ENCODE data around the gene S100A1. TPM values are rescaled to one million over a fixed set of nuclear protein-coding genes. Genes with fewer than 3 reads are reported as not detected.

S100A1 gene
- total RNA-seq, 1 donor = not detected

DNA sequence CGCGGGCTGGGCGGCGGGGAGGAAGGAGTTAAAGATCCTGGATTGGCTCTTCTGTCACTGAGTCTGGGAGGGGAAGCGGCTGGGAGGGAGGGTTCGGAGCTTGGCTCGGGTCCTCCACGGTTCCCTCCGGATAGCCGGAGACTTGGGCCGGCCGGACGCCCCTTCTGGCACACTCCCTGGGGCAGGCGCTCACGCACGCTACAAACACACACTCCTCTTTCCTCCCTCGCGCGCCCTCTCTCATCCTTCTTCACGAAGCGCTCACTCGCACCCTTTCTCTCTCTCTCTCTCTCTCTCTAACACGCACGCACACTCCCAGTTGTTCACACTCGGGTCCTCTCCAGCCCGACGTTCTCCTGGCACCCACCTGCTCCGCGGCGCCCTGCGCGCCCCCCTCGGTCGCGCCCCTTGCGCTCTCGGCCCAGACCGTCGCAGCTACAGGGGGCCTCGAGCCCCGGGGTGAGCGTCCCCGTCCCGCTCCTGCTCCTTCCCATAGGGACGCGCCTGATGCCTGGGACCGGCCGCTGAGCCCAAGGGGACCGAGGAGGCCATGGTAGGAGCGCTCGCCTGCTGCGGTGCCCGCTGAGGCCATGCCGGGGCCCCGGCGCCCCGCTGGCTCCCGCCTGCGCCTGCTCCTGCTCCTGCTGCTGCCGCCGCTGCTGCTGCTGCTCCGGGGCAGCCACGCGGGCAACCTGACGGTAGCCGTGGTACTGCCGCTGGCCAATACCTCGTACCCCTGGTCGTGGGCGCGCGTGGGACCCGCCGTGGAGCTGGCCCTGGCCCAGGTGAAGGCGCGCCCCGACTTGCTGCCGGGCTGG lies 50.5 kb downstream of the S100A1 start, which contains the start of gene NPR1:
TSS of gene NPR1 (plus strand) at position 170 of the 818 bp plus-strand sequence. CDS start at position 591, 421 bp downstream.
- no peak for DNase-seq (ENCODE audit: low read depth)
- peak within 1 kb of the TSS; percentile 42 for H3K4me3 ChIP-seq (ENCODE audit: low read depth, low read length)
- TF ChIP-seq, protein P1, sequence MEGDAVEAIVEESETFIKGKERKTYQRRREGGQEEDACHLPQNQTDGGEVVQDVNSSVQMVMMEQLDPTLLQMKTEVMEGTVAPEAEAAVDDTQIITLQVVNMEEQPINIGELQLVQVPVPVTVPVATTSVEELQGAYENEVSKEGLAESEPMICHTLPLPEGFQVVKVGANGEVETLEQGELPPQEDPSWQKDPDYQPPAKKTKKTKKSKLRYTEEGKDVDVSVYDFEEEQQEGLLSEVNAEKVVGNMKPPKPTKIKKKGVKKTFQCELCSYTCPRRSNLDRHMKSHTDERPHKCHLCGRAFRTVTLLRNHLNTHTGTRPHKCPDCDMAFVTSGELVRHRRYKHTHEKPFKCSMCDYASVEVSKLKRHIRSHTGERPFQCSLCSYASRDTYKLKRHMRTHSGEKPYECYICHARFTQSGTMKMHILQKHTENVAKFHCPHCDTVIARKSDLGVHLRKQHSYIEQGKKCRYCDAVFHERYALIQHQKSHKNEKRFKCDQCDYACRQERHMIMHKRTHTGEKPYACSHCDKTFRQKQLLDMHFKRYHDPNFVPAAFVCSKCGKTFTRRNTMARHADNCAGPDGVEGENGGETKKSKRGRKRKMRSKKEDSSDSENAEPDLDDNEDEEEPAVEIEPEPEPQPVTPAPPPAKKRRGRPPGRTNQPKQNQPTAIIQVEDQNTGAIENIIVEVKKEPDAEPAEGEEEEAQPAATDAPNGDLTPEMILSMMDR (IDR thresholded peaks at IDR 0.05; ENCODE audit: insufficient read depth, low read depth, low read length) = no peak

DNA sequence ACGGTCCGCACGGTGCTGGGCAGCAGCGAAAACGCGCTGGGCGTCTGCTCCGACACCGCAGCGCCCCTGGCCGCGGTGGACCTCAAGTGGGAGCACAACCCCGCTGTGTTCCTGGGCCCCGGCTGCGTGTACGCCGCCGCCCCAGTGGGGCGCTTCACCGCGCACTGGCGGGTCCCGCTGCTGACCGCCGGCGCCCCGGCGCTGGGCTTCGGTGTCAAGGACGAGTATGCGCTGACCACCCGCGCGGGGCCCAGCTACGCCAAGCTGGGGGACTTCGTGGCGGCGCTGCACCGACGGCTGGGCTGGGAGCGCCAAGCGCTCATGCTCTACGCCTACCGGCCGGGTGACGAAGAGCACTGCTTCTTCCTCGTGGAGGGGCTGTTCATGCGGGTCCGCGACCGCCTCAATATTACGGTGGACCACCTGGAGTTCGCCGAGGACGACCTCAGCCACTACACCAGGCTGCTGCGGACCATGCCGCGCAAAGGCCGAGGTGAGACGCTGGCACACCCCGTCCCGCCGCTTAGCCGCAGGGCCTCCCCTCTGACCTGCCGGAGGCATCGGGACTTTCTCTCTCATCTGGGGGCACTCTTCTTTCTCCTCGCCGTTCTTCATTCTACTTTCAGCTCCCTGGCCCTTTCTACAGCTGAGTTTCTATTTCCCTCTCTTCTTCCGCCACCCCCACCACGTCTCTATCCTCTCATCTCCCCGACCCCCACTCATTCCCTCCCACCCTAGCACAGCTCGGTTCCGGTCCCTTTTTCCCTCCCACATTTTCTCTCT lies 51.3 kb downstream of the S100A1 start:
- H3K4me3 ChIP-seq (ENCODE audit: low read depth, low read length) = peak overlapping the region; percentile 42
- TF ChIP-seq, protein P1 (IDR thresholded peaks at IDR 0.05; ENCODE audit: insufficient read depth, low read depth, low read length) = peak; percentile 23
- no peak for DNase-seq (ENCODE audit: low read depth)

DNA sequence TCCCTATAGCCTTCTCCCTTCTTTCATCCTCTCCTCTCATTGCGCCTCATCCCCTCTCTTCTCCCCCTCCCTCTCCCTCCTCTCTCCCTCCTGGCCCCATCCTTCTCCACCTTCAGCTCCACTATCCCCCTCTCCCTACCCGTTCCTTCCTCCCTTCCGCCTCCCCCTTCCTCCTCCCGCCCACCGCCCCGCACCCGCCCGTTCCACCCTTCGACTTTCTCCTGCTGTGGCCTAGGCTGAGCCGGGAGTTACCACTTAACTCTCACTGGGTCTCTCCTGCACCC lies 51.8 kb downstream of the S100A1 start:
- DNase-seq (ENCODE audit: low read depth) = no peak
- H3K4me3 ChIP-seq (ENCODE audit: low read depth, low read length) = peak overlapping the region; percentile 42
- TF ChIP-seq, protein P1 (IDR thresholded peaks at IDR 0.05; ENCODE audit: insufficient read depth, low read depth, low read length) = no peak

Other genes starting within 250 kb of the S100A1 start
- not detected in 2 replicates for gene S100A8, start 237.4 kb upstream of the S100A1 start, total RNA-seq
- not detected in 2 replicates for gene S100A7A, start 211.9 kb upstream of the S100A1 start, total RNA-seq
- not detected in 2 replicates for gene S100A7, start 167.8 kb upstream of the S100A1 start, total RNA-seq
- gene S100A6, start 92.4 kb upstream of the S100A1 start, total RNA-seq = 1,018 and 1,040 TPM in 2 replicates
- 0.32 TPM in 1 of 2 replicates, not detected in the other for gene S100A5, start 87.5 kb upstream of the S100A1 start, total RNA-seq
- 165 and 507 TPM in 2 replicates for gene S100A4, start 82.6 kb upstream of the S100A1 start, total RNA-seq
- 18.0 and 20.3 TPM in 2 replicates for gene S100A3, start 79.2 kb upstream of the S100A1 start, total RNA-seq
- 0.97 and 2.2 TPM in 2 replicates for gene S100A2, start 62.6 kb upstream of the S100A1 start, total RNA-seq
- 159 and 206 TPM in 2 replicates for gene S100A16, start 15.3 kb upstream of the S100A1 start, total RNA-seq
- gene S100A14, start 12.1 kb upstream of the S100A1 start, total RNA-seq = not detected in 2 replicates
- gene S100A13, start 929 bp upstream of the S100A1 start, total RNA-seq = 160 and 178 TPM in 2 replicates
- gene CHTOP, start 5.6 kb downstream of the S100A1 start, total RNA-seq = 41.9 and 47.9 TPM in 2 replicates
- gene SNAPIN, start 30.3 kb downstream of the S100A1 start, total RNA-seq = 55.7 and 66.1 TPM in 2 replicates
- 149 and 213 TPM in 2 replicates for gene ILF2, start 42.6 kb downstream of the S100A1 start, total RNA-seq
- gene NPR1, start 50.3 kb downstream of the S100A1 start, total RNA-seq = 1.6 and 3.9 TPM in 2 replicates
- gene INTS3, start 99.6 kb downstream of the S100A1 start, total RNA-seq = 37.0 and 51.4 TPM in 2 replicates
- 6.9 and 14.8 TPM in 2 replicates for gene SLC27A3, start 147.0 kb downstream of the S100A1 start, total RNA-seq

Data from fibroblast of villous mesenchyme (primary cell).